ENCODE results near the gene IL19.

The IL19 gene

GRCh38 chr1:206854401-206855129, 84.0 kb downstream of the IL19 start:
- Mint-ChIP-seq H3K9me3 (no peaks in the 10 kb centered on the region), H3K36me3 (ENCODE audit: low read depth) (no peaks in the 10 kb centered on the region), H3K4me3 (no peak overlapping the region), H3K27me3 (peaks cover 3% of the 10 kb centered on the region), H3K4me1 (ENCODE audit: low read depth) (peaks cover 19% of the 10 kb centered on the region), H3K27ac (no peak overlapping the region)
- no peak for DNase-seq

GRCh38 chr1:206855859-206856258, 85.3 kb downstream of the IL19 start:
- H3K4me1 Mint-ChIP-seq (ENCODE audit: low read depth), result peaks cover 21% of the 10 kb centered on the region
- no peak for DNase-seq
- no peaks in the 10 kb centered on the region for H3K36me3 Mint-ChIP-seq (ENCODE audit: low read depth)
- no peak overlapping the region for H3K27ac Mint-ChIP-seq
- no peaks in the 10 kb centered on the region for H3K9me3 Mint-ChIP-seq
- no peak overlapping the region for H3K4me3 Mint-ChIP-seq
- peaks cover 3% of the 10 kb centered on the region for H3K27me3 Mint-ChIP-seq

GRCh38 chr1:206856674-206857464, 86.3 kb downstream of the IL19 start:
- Mint-ChIP-seq H3K4me3 (no peak overlapping the region), H3K4me1 (ENCODE audit: low read depth) (peaks cover 21% of the 10 kb centered on the region)
- no peak for DNase-seq

GRCh38 chr1:206859082-206859521, 88.5 kb downstream of the IL19 start:
- peaks cover 7% of the 10 kb centered on the region for H3K27me3 Mint-ChIP-seq
- no peaks in the 10 kb centered on the region for H3K9me3 Mint-ChIP-seq
- no peaks in the 10 kb centered on the region for H3K36me3 Mint-ChIP-seq (ENCODE audit: low read depth)
- H3K4me3 Mint-ChIP-seq, result no peak overlapping the region
- H3K4me1 Mint-ChIP-seq (ENCODE audit: low read depth), result peaks cover 21% of the 10 kb centered on the region
- peak; percentile 54 for DNase-seq
- peak overlapping the region; percentile 72 for H3K27ac Mint-ChIP-seq

More at GRCh38 chr1:206856674-206857464, 86.3 kb downstream of the IL19 start:
- no peaks in the 10 kb centered on the region for H3K27me3 Mint-ChIP-seq
- H3K36me3 Mint-ChIP-seq (ENCODE audit: low read depth), result no peaks in the 10 kb centered on the region
- H3K9me3 Mint-ChIP-seq, result no peaks in the 10 kb centered on the region
- peak overlapping the region; percentile 18 for H3K27ac Mint-ChIP-seq

- H3K27me3 Mint-ChIP-seq, result peaks cover 7% of the 10 kb centered on the region
- H3K4me1 Mint-ChIP-seq (ENCODE audit: low read depth), result peaks cover 25% of the 10 kb centered on the region
- no peaks in the 10 kb centered on the region for H3K36me3 Mint-ChIP-seq (ENCODE audit: low read depth)
- no peak for DNase-seq
- H3K27ac Mint-ChIP-seq, result no peak overlapping the region
- H3K9me3 Mint-ChIP-seq, result no peaks in the 10 kb centered on the region
- no peak overlapping the region for H3K4me3 Mint-ChIP-seq
Observed at GRCh38 chr1:206860165-206860564, 89.6 kb downstream of the IL19 start.

GRCh38 chr1:206863266-206863665, 92.7 kb downstream of the IL19 start:
- Mint-ChIP-seq H3K4me1 (ENCODE audit: low read depth) (peaks cover 31% of the 10 kb centered on the region), H3K9me3 (no peaks in the 10 kb centered on the region), H3K27me3 (peaks cover 7% of the 10 kb centered on the region), H3K27ac (no peak overlapping the region), H3K4me3 (no peak overlapping the region), H3K36me3 (ENCODE audit: low read depth) (no peaks in the 10 kb centered on the region)
- DNase-seq, result no peak

- H3K9me3 Mint-ChIP-seq, result no peaks in the 10 kb centered on the region
- no peak within 1 kb of the TSS for H3K27ac Mint-ChIP-seq
Observed at GRCh38 chr1:206864939-206865671, 94.5 kb downstream of the IL19 start, which contains the start of gene IL20. TSS of gene IL20 (plus strand) at chr1:206865623. CDS start at chr1:206865853, 230 bp downstream.

GRCh38 chr1:206866062-206866461, 95.5 kb downstream of the IL19 start:
- H3K27ac Mint-ChIP-seq, result no peak overlapping the region
- DNase-seq, result no peak
- peaks cover 23% of the 10 kb centered on the region for H3K4me1 Mint-ChIP-seq (ENCODE audit: low read depth)
- peaks cover 7% of the 10 kb centered on the region for H3K27me3 Mint-ChIP-seq
- H3K36me3 Mint-ChIP-seq (ENCODE audit: low read depth), result no peaks in the 10 kb centered on the region
- H3K9me3 Mint-ChIP-seq, result no peaks in the 10 kb centered on the region
- H3K4me3 Mint-ChIP-seq, result no peak overlapping the region

More at GRCh38 chr1:206864939-206865671, 94.5 kb downstream of the IL19 start, which contains the start of gene IL20:
- Mint-ChIP-seq H3K4me3 (no peak within 1 kb of the TSS), H3K36me3 (ENCODE audit: low read depth) (no peaks in the 10 kb centered on the region), H3K4me1 (ENCODE audit: low read depth) (peaks cover 23% of the 10 kb centered on the region), H3K27me3 (peaks cover 7% of the 10 kb centered on the region)
- peak; percentile 89 for DNase-seq

GRCh38 chr1:206867239-206867638, 96.7 kb downstream of the IL19 start:
- DNase-seq, result no peak
- Mint-ChIP-seq H3K9me3 (peaks cover 5% of the 10 kb centered on the region), H3K27ac (no peak overlapping the region), H3K36me3 (ENCODE audit: low read depth) (no peaks in the 10 kb centered on the region), H3K4me1 (ENCODE audit: low read depth) (peaks cover 23% of the 10 kb centered on the region), H3K27me3 (peaks cover 7% of the 10 kb centered on the region), H3K4me3 (no peak overlapping the region)

- Mint-ChIP-seq H3K9me3 (peaks cover 6% of the 10 kb centered on the region), H3K36me3 (ENCODE audit: low read depth) (no peaks in the 10 kb centered on the region), H3K27me3 (peaks cover 7% of the 10 kb centered on the region), H3K4me3 (no peak overlapping the region), H3K27ac (no peak overlapping the region), H3K4me1 (ENCODE audit: low read depth) (peaks cover 23% of the 10 kb centered on the region)
- no peak for DNase-seq
Observed at GRCh38 chr1:206867716-206868115, 97.1 kb downstream of the IL19 start.

- Mint-ChIP-seq H3K27me3 (peaks cover 3% of the 10 kb centered on the region), H3K27ac (no peak overlapping the region)
Observed at GRCh38 chr1:206868264-206868663, 97.7 kb downstream of the IL19 start.

GRCh38 chr1:206872139-206872538, 101.6 kb downstream of the IL19 start:
- Mint-ChIP-seq H3K4me1 (ENCODE audit: low read depth) (peaks cover 4% of the 10 kb centered on the region), H3K27ac (no peak overlapping the region), H3K36me3 (ENCODE audit: low read depth) (peaks cover 1% of the 10 kb centered on the region), H3K27me3 (no peaks in the 10 kb centered on the region), H3K4me3 (no peak overlapping the region), H3K9me3 (peaks cover 11% of the 10 kb centered on the region)
- DNase-seq, result no peak

More at GRCh38 chr1:206868264-206868663, 97.7 kb downstream of the IL19 start:
- peaks cover 6% of the 10 kb centered on the region for H3K9me3 Mint-ChIP-seq
- no peaks in the 10 kb centered on the region for H3K36me3 Mint-ChIP-seq (ENCODE audit: low read depth)
- peaks cover 23% of the 10 kb centered on the region for H3K4me1 Mint-ChIP-seq (ENCODE audit: low read depth)
- H3K4me3 Mint-ChIP-seq, result no peak overlapping the region
- no peak for DNase-seq

GRCh38 chr1:206873603-206874188, 103.1 kb downstream of the IL19 start:
- H3K4me1 Mint-ChIP-seq (ENCODE audit: low read depth), result no peaks in the 10 kb centered on the region
- H3K27me3 Mint-ChIP-seq, result no peaks in the 10 kb centered on the region
- H3K9me3 Mint-ChIP-seq, result peaks cover 24% of the 10 kb centered on the region
- no peak overlapping the region for H3K4me3 Mint-ChIP-seq
- no peak overlapping the region for H3K27ac Mint-ChIP-seq
- H3K36me3 Mint-ChIP-seq (ENCODE audit: low read depth), result peaks cover 4% of the 10 kb centered on the region
- DNase-seq, result no peak

GRCh38 chr1:206875752-206876377, 105.3 kb downstream of the IL19 start:
- H3K36me3 Mint-ChIP-seq (ENCODE audit: low read depth), result peaks cover 4% of the 10 kb centered on the region
- peaks cover 30% of the 10 kb centered on the region for H3K9me3 Mint-ChIP-seq
- H3K27me3 Mint-ChIP-seq, result no peaks in the 10 kb centered on the region
- DNase-seq, result no peak
- H3K27ac Mint-ChIP-seq, result no peak overlapping the region
- peaks cover 13% of the 10 kb centered on the region for H3K4me1 Mint-ChIP-seq (ENCODE audit: low read depth)
- no peak overlapping the region for H3K4me3 Mint-ChIP-seq
